ENCODE data around the gene RPH3AL.
"Not testable (repeated sequence)": the region's sequence is repeated elsewhere in the genome, so short reads cannot be mapped to it uniquely, and the experiment has no call there.

The RPH3AL gene

DNA sequence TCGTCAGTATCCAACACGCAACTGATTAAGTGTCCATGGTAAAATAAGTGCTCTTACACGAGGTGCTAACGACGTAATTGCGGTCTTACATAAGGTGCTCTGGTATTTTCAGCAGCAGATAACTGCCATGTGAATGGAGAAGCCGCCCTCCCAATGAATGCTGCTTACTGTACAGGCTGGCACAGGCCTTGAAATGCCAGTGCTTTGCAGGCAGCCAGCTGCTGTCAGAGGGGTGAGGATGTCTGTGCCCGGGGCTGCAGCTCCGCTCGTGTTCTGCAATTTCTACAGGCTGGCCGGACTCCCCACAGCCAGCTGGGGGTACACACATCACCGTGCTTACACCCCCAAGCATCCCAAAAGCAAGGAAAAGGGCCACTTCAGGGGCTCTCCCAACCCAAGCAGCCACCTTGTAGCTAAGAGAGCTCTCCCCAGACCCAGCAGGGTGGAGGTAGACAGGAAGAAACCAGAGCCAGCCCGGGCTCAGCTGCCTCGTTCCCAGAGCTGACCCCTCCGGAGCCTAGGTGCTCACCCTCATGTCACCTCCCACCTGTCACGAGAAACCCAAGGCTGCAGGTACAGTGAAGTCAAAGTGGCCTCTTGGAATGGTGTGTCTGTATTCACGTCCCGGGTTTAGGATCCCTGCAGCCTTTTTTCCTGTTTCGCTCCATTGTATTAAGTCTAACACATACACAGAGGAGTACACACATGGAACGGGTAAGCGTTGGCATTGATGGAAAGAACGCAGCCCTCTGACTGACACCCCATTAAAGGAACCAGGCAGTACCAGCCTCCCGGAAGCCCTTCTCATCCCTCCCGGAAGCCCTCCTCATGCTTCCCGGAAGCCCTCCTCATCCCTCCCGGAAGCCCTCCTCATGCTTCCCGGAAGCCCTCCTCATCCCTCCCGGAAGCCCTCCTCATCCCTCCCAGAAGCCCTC lies 27.2 kb upstream of the RPH3AL start:
- in situ Hi-C loops (cut with MboI; ENCODE audit: low sequenced_read_pairs), result no loop called here

DNA sequence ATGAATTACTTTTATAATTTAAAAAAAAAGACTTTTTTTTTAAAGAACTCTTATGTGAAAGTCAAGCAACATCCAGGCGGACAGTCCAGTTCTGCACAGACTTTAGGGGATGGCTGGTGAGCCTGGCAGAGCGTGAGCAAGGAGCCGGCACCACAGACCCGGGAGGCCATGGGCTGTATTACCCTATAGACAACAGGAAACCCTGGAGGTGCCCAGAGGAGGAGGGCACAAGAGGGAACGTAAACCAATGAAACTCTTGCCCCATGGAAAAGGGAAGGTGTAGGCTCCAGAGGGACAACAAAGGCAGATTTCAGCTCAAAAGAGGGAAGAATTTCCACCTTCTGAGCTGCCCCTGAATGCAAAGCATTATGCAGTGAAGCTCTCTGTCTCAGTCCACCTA lies 25.5 kb upstream of the RPH3AL start:
- in situ Hi-C loops (cut with MboI; ENCODE audit: low sequenced_read_pairs), result no loop called here

DNA sequence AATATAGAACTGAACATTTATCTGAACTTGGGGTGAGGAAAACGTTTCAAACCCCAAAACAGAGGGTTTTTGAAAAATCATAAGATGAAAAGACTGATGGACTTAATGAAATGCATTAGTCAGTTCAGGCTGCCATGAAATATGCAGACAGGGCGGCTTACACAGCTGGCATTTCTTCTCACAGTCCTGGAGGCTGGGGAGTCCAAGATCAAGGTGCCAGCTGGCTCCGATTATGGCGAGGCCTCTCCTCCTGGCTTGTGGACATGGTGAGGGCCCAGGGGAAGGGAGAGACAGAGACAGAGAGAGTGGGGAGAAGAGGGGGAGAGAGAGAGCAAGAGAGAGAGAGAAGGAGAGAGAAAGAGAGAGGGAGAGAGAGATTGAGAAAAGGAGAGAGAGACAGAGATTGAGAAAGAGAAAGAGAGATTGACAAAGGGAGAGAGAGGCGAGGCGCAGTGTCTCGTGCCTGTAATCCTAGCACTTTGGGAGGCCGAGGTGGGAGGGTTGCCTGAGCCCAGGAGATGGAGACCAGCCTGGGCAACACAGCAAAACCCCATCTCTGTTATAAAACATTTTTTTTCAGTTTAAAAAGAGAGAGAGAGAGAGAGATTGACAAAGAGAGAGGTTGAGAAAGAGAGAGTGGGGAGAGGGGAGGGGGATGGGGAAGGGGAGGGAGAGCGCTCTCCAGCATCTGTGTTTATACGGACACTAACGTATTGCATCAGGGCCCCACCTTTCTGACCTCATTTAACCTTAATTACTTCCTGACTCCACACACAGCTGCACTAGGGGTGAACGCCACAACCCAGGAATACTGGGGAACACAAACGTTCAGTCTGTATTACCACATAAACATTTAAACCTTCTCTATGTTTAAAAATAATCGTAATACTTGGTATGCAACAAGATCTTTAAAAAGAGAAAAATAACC lies 24.6 kb upstream of the RPH3AL start:
- in situ Hi-C loops (cut with MboI; ENCODE audit: low sequenced_read_pairs), result no loop called here

DNA sequence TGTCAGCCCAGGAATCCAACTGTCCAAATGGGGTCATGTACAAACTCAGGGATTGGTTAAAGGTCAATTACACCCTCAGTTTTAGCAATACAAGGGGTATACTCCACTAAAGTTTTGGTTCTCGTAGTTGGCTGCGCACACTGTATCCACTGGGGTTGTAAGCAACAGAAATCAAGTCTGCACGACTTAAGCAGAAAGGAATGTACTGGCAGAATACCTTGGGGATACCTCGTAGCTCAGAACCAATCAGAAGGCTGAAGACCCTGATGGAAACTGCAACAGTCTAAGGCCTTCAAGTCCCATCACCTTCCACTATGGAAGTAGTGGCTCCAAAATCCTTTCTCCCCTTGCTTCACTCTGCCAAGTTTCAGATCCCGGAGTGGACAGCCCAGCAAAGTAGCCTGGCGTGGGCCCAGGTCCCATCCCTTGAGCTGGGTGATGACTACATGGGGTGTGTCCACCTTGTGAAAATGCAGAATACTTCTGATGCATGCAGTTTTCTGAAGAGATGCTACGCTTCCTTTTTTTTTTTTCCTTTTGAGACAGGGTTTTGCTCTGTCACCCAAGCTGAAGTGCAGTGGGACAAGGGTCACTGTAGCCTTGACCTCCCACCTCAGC lies 21.1 kb upstream of the RPH3AL start:
- in situ Hi-C loops (cut with MboI; ENCODE audit: low sequenced_read_pairs), result no loop called here

DNA sequence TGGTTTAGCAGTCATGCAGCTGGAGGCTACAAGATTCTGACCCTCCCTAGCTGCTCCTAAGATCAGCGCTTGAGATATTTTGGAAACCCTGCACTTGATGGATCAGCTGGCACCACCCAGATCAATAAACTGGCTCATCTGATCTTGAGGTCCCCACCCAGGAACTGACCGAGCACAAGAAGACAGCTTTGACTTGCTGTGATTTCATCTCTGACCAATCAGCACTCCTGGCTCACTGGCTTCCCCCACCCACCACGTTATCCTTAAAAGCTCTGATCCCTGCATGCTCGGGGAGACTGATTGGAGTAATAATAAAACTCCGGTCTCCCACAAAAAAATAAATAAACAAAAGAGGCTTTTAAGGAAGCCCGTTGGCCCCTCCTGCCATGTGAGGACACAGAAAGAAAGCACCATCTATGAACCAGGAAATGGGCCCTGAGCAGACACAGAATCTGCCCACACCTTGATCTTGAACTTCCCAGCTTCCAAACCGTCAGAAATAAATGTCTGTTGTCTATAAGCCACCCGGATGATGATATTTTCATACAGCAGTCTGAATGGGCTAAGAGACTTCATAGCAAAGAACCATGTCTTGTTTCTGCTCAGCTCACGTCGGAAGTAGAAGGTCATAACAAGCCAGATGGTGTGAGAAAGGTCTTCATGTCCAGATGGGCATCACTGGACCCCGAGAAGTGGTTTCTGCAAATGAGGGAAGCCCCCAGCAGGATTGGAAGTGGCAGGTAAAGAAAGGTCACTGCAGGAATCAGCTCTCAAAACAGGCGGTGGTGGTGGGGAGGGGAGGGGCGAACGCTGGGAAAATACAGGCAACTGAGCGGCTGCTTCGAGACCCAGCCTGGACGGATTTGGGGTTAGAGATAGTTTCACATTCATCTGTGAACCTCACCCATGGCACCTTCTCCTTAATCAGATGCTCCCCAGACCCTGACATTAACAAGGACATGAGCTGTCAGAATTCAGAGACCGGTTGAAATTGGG lies 19.8 kb upstream of the RPH3AL start:
- in situ Hi-C loops (cut with MboI; ENCODE audit: low sequenced_read_pairs), result no loop called here

DNA sequence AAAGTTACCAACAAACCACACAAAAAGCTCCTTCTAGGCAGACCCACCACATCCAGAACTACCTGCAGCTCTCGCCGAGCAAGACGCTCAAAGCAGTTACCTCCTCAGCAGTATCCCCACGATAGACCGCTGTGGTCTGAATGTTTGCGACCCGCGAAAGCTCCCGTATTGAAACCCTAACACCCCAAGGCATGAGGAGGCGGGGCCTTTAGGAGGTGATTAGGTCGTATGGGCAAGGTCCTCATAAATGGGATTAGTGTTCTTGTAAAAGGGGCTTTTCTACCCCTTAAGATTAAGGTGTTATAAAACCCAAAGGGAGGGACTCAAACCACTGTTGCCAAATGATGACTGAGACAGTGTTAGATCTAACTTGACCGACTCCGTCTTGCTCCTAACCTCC lies 19.0 kb upstream of the RPH3AL start:
- in situ Hi-C loops (cut with MboI; ENCODE audit: low sequenced_read_pairs), result no loop called here

DNA sequence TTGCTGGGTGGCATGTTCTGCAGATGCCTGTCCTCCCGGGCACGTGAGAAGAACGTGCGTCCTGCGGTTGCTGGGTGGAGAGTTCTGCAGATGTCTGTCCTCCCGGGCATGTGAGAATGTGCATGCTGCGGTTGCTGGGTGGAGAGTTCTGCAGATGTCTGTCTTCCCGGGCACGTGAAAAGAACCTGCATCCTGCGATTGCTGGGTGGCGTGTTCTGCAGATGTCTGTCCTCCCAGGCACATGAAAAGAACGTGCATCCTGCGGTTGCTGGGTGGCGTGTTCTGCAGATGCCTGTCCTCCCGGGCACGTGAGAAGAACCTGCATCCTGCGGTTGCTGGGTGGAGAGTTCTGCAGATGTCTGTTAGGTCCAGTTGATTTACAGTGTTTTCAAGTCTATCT lies 15.0 kb upstream of the RPH3AL start:
- in situ Hi-C loops (cut with MboI; ENCODE audit: low sequenced_read_pairs), result not testable (repeated sequence)

DNA sequence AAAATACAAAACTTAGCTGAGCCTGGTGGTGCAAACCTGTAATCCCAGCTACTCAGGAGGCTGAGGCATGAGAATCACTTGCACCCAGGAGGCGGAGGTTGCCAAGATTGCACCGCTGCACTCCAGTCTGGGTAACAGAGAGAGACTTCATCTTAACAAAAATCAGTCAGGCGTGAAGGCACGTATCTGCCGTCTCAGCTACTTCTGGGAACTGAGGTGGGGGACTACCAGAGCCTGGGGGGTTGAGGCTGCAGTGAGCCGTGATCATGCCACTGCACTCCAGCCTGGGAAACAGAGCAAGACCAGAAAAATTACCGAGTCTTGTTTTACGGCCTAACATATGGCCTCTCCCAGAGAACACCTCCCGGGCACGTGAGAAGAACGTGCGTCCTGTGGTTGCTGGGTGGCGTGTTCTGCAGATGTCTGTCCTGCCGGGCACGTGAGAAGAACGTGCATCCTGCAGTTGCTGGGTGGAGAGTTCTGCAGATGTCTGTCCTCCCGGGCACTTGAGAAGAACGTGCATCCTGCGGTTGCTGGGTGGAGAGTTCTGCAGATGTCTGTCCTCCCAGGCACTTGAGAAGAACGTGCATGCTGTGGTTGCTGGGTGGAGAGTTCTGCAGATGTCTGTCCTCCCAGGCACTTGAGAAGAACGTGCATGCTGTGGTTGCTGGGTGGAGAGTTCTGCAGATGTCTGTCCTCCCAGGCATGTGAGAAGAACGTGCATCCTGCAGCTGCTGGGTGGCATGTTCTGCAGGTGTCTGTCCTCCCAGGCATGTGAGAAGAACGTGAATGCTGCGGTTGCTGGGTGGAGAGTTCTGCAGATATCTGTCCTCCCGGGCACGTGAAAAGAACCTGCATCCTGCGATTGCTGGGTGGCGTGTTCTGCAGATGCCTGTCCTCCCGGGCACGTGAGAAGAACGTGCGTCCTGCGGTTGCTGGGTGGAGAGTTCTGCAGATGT lies 14.3 kb upstream of the RPH3AL start:
- in situ Hi-C loops (cut with MboI; ENCODE audit: low sequenced_read_pairs), result not testable (repeated sequence)

DNA sequence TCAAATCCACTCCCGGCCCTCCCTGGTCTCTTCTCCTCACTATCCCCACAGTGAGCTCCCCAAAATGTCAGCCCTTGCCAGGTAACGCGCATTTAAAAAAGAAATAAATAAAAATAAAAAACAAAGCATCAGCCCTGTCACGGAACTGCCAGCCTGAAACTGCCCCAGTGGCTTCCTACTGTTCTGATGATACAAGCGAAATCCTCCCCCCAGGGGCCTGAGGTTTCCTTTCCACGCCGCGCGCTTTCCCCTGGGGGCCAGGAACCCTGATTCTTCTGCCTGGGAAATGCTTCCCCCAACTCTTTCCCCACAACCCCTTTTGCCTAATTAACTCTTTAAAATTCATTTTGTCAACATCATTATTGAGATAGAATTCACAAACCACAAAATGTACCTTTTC lies 12.2 kb upstream of the RPH3AL start:
- in situ Hi-C loops (cut with MboI; ENCODE audit: low sequenced_read_pairs), result no loop called here

DNA sequence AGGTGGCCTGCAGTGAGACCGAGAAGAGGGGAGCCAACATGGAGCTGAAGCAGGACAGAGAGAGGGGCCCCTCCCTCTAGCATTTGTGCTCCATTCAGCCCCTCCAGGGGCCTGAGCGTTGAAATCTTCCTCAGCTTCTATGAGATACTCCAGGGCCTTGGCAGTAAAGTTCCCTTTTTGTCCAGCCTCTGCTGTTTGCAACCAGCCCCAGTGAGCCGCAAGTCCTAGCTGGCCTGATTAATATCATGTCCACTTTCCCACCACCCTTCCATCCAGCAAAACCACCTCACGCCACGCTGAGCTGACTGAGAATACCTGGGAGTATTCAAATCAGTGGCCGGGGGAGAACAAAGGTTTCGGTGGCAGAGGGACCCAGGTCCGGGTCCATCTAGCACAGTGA lies 11.7 kb upstream of the RPH3AL start:
- in situ Hi-C loops (cut with MboI; ENCODE audit: low sequenced_read_pairs), result no loop called here

DNA sequence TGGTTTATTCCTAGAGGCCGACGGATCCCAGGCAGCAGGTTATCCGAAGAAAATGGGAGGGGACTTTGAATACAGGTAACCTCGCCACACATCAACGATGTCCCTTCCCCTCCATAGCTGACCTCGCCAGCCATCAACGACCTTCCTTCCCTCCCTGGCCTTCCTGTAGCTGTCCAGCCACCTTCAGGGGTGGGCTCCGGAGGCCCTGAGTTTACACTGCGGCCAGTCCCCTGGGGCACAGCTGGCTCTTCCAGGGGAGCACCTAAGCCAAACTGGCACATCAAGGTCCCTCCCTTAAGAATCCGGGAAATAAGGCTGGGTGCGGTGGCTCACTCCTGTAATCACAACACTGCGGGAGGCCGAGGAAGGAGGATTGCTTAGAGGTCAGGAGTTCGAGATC lies 10.1 kb upstream of the RPH3AL start:
- in situ Hi-C loops (cut with MboI; ENCODE audit: low sequenced_read_pairs), result no loop called here

DNA sequence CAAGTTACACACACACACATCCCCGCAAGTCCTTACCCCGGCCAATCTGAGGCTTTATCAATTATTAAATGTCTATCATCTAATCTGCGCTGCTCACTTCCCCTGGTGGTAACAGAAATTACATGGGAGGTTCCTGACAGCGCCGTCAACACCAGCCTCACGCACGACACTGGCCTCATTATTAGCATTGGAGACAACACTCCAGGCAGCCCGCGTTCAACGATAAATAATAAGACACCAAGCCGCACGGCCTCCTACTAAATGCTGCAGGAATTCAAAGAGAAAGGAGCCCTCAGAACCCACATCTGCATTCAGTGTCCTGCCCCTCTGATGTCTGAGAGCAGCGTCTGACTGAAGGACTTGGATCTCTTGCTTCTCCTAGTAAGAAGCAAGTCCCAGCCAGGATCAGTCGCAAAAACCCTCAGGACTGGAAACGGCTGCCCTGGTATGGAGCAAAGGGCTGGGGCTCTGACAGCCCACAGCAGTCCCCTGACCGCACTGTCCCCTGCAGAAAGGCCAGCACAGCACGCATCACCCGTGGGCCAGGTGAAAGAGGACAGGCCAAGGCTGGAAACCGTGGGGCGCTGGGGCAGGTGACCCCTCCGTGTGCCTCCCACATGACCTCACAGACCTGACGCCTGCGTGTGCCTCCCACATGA lies 7.6 kb upstream of the RPH3AL start:
- in situ Hi-C loops (cut with MboI; ENCODE audit: low sequenced_read_pairs), result no loop called here

DNA sequence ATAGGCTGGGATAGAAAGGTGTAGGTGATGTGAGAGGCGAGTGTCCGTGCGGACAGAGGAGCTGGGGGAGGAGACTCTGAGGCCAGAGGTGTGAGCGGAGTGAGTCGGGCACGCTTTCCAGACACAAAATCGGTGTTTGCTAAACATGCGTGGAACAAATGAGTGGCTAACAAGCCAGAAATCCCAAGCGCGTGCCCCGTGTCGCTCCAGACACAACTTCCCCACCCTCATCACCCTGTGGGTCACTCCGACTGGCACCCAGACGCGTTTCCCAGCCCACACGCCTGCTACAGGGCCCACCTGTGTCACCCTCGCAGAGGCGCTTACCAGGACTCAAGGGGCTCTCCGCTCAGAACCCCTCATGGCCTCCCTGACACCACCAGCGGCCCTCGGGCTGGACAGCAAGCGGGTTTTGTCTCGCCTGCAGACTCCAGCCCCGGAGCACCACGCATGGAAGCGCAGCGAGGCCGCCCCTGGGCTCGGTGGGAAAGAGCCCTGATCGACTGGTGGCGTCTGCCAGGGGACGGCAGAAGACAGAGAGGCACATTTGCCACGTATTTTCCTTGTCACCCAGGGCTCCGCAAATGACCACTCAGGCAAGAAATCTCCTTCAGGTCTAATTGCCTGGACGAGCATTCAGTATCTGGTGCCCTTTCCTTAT lies 6.0 kb upstream of the RPH3AL start:
- in situ Hi-C loops (cut with MboI; ENCODE audit: low sequenced_read_pairs), result no loop called here

DNA sequence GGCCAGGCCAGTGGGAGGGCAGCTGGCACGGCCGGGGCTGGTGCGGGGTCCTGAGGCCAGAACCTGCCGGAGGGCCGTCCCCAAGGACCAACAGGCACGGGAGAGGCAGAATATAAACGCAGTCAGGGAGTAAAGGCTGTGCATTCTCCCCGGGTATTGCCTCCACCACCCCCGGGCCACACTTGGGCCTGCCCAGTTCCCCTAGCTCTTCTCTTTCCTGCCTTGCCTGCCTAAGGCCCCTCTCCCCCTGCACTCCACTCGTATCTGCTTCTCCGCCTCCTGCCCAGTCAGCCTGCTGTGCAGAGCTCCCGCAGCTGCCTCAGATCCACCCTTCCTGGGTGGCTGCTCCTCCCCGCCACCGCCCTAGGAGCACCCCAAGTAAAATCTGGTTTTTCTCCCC lies 5.0 kb upstream of the RPH3AL start:
- in situ Hi-C loops (cut with MboI; ENCODE audit: low sequenced_read_pairs), result no loop called here

DNA sequence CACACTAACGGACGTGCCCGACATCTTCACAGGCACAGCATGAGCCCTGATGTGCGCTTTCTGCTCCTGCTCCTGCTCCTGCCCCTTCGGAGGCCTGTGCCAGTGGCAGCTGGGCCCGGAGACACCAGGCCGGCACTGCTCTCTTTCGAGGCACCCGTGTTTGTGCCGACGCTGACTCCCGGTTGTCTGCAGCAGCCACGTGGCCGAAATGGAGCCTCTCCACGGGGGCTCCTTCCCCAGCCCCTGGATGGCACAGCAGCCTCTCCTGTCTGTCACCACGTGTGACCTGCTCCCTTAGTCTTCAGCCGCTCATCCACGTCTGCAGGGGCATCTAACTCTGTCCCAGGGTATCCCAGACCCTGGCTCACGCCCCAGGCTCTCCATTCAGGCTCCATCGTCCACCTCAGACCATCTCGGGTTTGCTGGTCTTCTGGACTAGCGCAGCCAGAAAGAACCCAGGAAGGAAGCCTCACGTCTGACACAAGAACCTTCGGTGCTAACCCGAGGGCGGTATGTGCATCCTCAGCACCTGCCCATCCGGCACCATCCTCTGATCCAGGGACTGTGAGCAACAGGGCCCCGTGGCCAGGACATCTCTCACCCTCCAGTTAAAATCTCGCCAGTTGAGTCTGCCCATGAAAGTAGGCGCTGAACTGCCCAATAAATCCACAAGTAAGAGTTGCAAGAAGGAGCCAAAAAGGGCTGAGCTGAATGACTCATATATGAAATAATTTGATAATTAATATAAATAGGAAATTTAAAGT lies 4.2 kb upstream of the RPH3AL start:
- in situ Hi-C loops (cut with MboI; ENCODE audit: low sequenced_read_pairs), result no loop called here

DNA sequence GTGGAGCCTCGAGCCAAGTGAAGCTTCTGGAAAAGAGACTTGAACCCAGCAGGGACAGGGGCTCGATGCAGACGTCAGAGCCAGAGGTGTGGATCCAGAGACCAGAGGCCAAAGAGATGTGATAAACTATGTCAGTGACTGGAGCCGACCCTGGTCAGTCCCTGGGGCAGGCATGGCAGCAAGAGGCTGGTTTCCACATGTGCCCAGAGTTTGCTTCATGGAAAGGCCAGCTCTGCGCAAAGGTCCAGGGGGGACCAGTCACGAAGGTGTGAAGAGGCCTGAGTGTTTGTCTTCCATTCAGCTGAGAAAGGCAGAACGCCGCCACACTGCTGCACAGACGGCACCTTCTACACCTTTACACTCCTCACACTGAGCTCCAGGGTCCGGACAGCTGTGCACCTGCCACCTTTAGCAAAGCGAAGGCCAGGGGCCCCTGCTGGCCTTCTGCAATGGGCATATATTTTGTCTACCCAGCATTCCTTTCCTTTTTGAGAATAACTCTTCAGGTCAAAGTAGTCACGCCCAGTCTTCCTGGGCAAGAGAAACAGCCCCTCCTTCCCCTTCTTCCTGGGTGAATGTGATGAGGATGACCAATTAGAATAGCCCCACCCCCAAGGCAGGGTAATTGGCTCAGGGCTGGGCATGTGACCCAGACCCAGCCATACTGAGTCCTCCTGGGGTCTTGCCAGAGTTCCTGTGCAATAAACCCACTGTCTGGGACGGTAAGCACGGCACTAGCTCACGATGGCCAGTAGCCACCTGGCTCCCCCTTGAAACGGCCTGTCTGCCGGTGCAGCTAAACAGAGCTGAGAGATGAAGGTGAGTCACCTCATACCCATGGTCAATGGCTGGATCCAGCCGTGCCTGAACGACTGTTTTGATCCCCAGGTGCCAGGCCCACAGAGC lies 2.3 kb upstream of the RPH3AL start:
- in situ Hi-C loops (cut with MboI; ENCODE audit: low sequenced_read_pairs), result no loop called here

All from HL-60/S4 (cell line).